HepG2 (cell line): ENCODE measurements around the gene RAB11FIP5. TPM values are rescaled to one million over a fixed set of nuclear protein-coding genes. Genes with fewer than 3 reads are reported as not detected.
A peak's percentile ranks its signal among the peaks of the same experiment; 100 is the strongest.

Experiments
- ADNP ChIP-seq: sonication (generic); formaldehyde crosslinking; IDR thresholded peaks from 2 replicates; pipeline ENCODE4 v1.4.0; 2020; ENCODE audit warnings: missing genetic modification reagents
- ARID4A ChIP-seq: sonication (generic); formaldehyde crosslinking; IDR thresholded peaks from 2 replicates; pipeline ENCODE4 v1.5.0; 2020; ENCODE audit warnings: mild to moderate bottlenecking, missing genetic modification reagents, borderline replicate concordance
- BCL3 ChIP-seq: sonication (generic); formaldehyde crosslinking; IDR thresholded peaks from 2 replicates; pipeline ENCODE4 v1.5.1; 2020; ENCODE audit warnings: mild to moderate bottlenecking, missing genetic modification reagents, moderate library complexity
- FOSL2 ChIP-seq: sonication (generic); formaldehyde crosslinking; IDR thresholded peaks from 2 replicates; pipeline ENCODE4 v1.4.0; 2020; ENCODE audit warnings: missing genetic modification reagents
- GTF3A ChIP-seq: sonication (generic); formaldehyde crosslinking; conservative IDR thresholded peaks from 2 replicates; pipeline ENCODE4 v1.4.0; 2020; ENCODE audit warnings: mild to moderate bottlenecking, missing genetic modification reagents
- HDAC2 ChIP-seq: sonication (generic); formaldehyde crosslinking; IDR thresholded peaks from 2 replicates; pipeline ENCODE4 v1.4.0; 2020; ENCODE audit warnings: missing genetic modification reagents
- IKZF1 ChIP-seq: fragments of 450-650 bp; IDR thresholded peaks from 2 replicates; pipeline ENCODE4 v1.7.1; 2016
- ISL2 ChIP-seq: sonication (generic); formaldehyde crosslinking; IDR thresholded peaks from 2 replicates; pipeline ENCODE4 v1.5.0; 2020; ENCODE audit warnings: missing genetic modification reagents
- JUN ChIP-seq: sonication (generic); formaldehyde crosslinking; IDR thresholded peaks from 2 replicates; pipeline ENCODE4 v1.4.0; 2020; ENCODE audit warnings: mild to moderate bottlenecking, missing genetic modification reagents
- KDM1A ChIP-seq: IDR thresholded peaks from 2 replicates; pipeline ENCODE4 v1.6.1; 2016; ENCODE audit warnings: missing compliant biosample characterization
- POLR2G ChIP-seq: fragments of 200-400 bp; formaldehyde crosslinking; IDR thresholded peaks from 2 replicates; pipeline ENCODE4 v1.6.1; 2018; ENCODE audit warnings: mild to moderate bottlenecking, low read depth, low read length, moderate library complexity
- REXO4 ChIP-seq: sonication (generic); formaldehyde crosslinking; IDR thresholded peaks from 2 replicates; pipeline ENCODE4 v1.8.0; 2022; ENCODE audit warnings: missing genetic modification reagents, mild to moderate bottlenecking, borderline replicate concordance
- SP2 ChIP-seq: sonication (generic); formaldehyde crosslinking; IDR thresholded peaks from 2 replicates; pipeline ENCODE4 v1.5.1; 2020; ENCODE audit warnings: mild to moderate bottlenecking, missing genetic modification reagents
- THRA ChIP-seq: sonication (generic); formaldehyde crosslinking; IDR thresholded peaks from 2 replicates; pipeline ENCODE4 v1.4.0; 2020; ENCODE audit warnings: missing genetic modification reagents, borderline replicate concordance
- UBTF ChIP-seq: sonication (generic); formaldehyde crosslinking; IDR thresholded peaks from 2 replicates; pipeline ENCODE4 v1.4.0; 2020; ENCODE audit warnings: mild to moderate bottlenecking, missing genetic modification reagents
- ZMYM2 ChIP-seq: sonication (generic); formaldehyde crosslinking; IDR thresholded peaks from 2 replicates; pipeline ENCODE4 v1.8.0; 2022; ENCODE audit warnings: mild to moderate bottlenecking, missing genetic modification reagents
- ZNF121 ChIP-seq: sonication (generic); formaldehyde crosslinking; IDR thresholded peaks from 2 replicates; pipeline ENCODE4 v1.5.0; 2020; ENCODE audit warnings: mild to moderate bottlenecking, missing genetic modification reagents
- ZNF264 ChIP-seq: sonication (generic); formaldehyde crosslinking; IDR thresholded peaks from 2 replicates; pipeline ENCODE4 v1.4.0; 2020; ENCODE audit warnings: missing genetic modification reagents
- ZNF441 ChIP-seq: sonication (generic); formaldehyde crosslinking; IDR thresholded peaks from 2 replicates; pipeline ENCODE4 v1.7.0; 2021; ENCODE audit warnings: missing genetic modification reagents, borderline replicate concordance
- ZNF496 ChIP-seq: sonication (generic); formaldehyde crosslinking; IDR thresholded peaks from 2 replicates; pipeline ENCODE4 v1.8.1; 2023; ENCODE audit warnings: mild to moderate bottlenecking, moderate library complexity, missing genetic modification reagents; ENCODE audit not compliant: insufficient replicate concordance
- ZNF761 ChIP-seq: sonication (generic); formaldehyde crosslinking; conservative IDR thresholded peaks from 2 replicates; pipeline ENCODE4 v1.4.0; 2020; ENCODE audit warnings: mild to moderate bottlenecking, missing genetic modification reagents
- polyA plus RNA-seq, 8 experiments: library from polyadenylated mRNA; depleted of rRNA in 3 of 8; stranded (reverse) in 7 of 8; unstranded in 1 of 8; fragments of >200 nt; fragmentation: Illumina TruSeq in 4 of 8; extraction: Trizol in 4 of 8; gene quantifications; 2 replicates each; pipeline versions ENCODE4 v1.2.1 to v1.2.3, GENCODE V29; 2011 to 2016; ENCODE audit warnings: low read depth in 4 of 8, missing spikeins in 1 of 8, mixed read lengths in 1 of 8; ENCODE audit not compliant: insufficient read depth in 1 of 8
- total RNA-seq, 5 experiments: library from RNA; depleted of rRNA; stranded (reverse); fragments of >200 nt; fragmentation: Illumina TruSeq; extraction: Trizol; gene quantifications; 2 replicates each; pipeline ENCODE4 v1.2.3, GENCODE V29; 2016; ENCODE audit warnings: low read depth in 1 of 5

Gene RAB11FIP5
- total and polyA plus RNA-seq, 2 of the 13 experiments (the other 11 are each of a cell fraction or from before 2014, with no cell fraction given), result 9.4 to 22.9 TPM

DNA sequence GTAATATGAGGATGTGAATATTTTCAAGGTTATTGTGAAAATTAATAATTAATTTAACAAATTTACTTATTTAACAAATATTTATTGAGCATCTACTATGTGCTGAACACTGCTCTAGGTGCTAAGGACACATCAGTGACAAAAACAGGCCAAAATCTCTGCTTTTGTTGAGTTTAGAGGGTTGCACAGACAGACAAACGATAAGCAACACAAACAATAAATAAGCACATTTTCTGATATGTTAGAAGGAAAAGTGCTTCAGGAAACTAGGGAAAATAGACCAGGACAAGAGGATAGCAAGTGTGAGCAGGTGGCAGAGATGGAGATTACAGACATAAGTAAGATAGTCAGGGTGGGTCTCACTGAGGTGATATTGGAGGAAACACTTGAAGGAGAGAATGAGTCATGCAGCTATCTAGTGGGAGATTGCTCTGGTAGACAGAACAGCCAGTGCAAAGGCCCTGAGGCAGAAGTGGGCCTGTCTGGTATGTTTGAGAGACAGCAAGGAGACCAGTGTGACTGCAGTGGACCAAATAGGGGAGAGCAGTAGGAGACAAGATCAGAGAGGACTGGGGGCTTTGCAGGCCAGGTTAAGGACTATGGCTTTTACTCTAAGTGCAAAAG, 79.5 kb downstream of the RAB11FIP5 start (continued):
- TF ChIP-seq ARID4A (CRISPR knock-in tag), result no peak; the same call in 1 of the 2 replicates
- TF ChIP-seq KDM1A (CRISPR knock-in tag), result peak; percentile 97
- no peak for TF ChIP-seq POLR2G
- 0 out of 2 replicates have a peak, but pooled peaks have one; percentile 9 for TF ChIP-seq SP2 (CRISPR knock-in tag)
- no peak for TF ChIP-seq ZNF496 (CRISPR knock-in tag)
- TF ChIP-seq FOSL2, result peak; percentile 17; the same call in 1 of the 2 replicates
- no peak for TF ChIP-seq UBTF (CRISPR knock-in tag)
- peak; percentile 70; the same call in 1 of the 2 replicates for TF ChIP-seq ADNP (CRISPR knock-in tag)
- no peak for TF ChIP-seq ZNF441
- no peak for TF ChIP-seq GTF3A (CRISPR knock-in tag)
- TF ChIP-seq JUN (CRISPR knock-in tag), result 0 out of 2 replicates have a peak, but pooled peaks have one; percentile 23
- 0 out of 2 replicates have a peak, but pooled peaks have one; percentile 22 for TF ChIP-seq BCL3 (CRISPR knock-in tag)
- TF ChIP-seq ZNF264 (CRISPR knock-in tag), result no peak
- no peak for TF ChIP-seq ZNF761
- peak; percentile 63 for TF ChIP-seq HDAC2 (CRISPR knock-in tag)
- no peak for TF ChIP-seq THRA (CRISPR knock-in tag)
- no peak for TF ChIP-seq IKZF1
- no peak for TF ChIP-seq ISL2 (CRISPR knock-in tag)
- TF ChIP-seq ZNF121, result no peak
- no peak for TF ChIP-seq REXO4 (CRISPR knock-in tag)
- TF ChIP-seq ZMYM2 (CRISPR knock-in tag), result peak; percentile 58; the same call in 1 of the 2 replicates
